Measurements from ENCODE around the gene ABHD2. TPM values are rescaled to one million over a fixed set of nuclear protein-coding genes. Genes with fewer than 3 reads are reported as not detected.

Gene ABHD2
- total RNA-seq, 4 donors from 2014 or later: 37.8 to 81.5 (median 58.3) TPM

- in situ Hi-C loops (cut with MboI; ENCODE audit: low pct_ligation_motif_present in 1 of 4, low pct_unique_long_range_greater_than_20kb in 1 of 4, low sequenced_read_pairs in 3 of 4) (loop anchor here (5.0 to 25.0 kb wide), 4 partner anchors 70 to 132 kb away; no protein-coding TSS in a partner anchor), intact Hi-C loops (cut with DNase I; ENCODE audit: low total_unique reads) (loop anchor here (5.0 kb wide), 2 partner anchors 77 to 122 kb away; no protein-coding TSS in a partner anchor)
- no peak for TF ChIP-seq POLR2A (IDR thresholded peaks at IDR 0.05)
- TF ChIP-seq POLR2AphosphoS5 (IDR thresholded peaks at IDR 0.05): no peak
- TF ChIP-seq, protein P1, sequence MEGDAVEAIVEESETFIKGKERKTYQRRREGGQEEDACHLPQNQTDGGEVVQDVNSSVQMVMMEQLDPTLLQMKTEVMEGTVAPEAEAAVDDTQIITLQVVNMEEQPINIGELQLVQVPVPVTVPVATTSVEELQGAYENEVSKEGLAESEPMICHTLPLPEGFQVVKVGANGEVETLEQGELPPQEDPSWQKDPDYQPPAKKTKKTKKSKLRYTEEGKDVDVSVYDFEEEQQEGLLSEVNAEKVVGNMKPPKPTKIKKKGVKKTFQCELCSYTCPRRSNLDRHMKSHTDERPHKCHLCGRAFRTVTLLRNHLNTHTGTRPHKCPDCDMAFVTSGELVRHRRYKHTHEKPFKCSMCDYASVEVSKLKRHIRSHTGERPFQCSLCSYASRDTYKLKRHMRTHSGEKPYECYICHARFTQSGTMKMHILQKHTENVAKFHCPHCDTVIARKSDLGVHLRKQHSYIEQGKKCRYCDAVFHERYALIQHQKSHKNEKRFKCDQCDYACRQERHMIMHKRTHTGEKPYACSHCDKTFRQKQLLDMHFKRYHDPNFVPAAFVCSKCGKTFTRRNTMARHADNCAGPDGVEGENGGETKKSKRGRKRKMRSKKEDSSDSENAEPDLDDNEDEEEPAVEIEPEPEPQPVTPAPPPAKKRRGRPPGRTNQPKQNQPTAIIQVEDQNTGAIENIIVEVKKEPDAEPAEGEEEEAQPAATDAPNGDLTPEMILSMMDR (IDR thresholded peaks at IDR 0.05): no peak
- TF ChIP-seq EP300 (IDR thresholded peaks at IDR 0.05; ENCODE audit: low read depth): no peak
- Histone ChIP-seq H3K4me1 (peaks cover 0 to 6% (median 3%) of the 10 kb centered on the region in 4 donors), H3K9me3 (no peaks in the 10 kb centered on the region), H3K27me3 (no peaks in the 10 kb centered on the region), H3K4me3 (no peak overlapping the region), H3K27ac (no peak overlapping the region), H3K36me3 (no peaks in the 10 kb centered on the region)
- no peak for DNase-seq
- 93% methylated on average over 6 of the region's 6 CpGs; no CpG with 5 or more reads in 1 of the 2 donors for WGBS, 2 donors (ENCODE audit: low coverage in 1 of 2)
These were observed 33.4 kb upstream of the ABHD2 start for GRCh38 chr15:89054873-89055272.

DNA sequence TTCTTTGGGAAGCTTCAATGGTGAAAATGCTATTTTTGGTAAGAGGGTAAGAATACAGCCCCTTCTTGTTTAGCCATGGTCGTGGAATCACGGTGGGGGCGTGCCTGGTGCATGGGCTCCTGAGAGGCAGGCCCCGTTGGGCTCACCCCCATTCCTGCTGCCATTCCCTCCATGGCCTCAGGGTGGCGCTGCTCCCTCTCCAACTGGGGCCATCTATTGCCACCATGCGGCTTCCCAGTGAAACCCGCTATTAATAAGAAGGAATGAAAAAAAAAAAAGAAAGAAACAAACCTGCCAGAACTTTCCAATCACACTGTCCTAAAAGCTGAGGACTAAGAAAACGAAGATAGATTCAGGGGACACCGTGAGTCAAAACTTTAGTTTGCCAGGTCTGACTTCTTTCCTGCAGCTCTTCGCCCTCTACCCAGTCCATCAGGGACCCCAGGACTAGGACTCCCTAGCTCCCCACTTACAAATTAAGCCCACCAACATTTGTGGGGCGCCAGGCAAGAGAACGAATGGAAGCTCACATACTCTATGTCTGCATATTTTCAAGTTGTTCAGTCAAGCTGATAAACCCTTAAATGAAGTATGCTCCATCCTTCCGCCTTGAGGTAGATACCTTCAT is 30.6 kb upstream of the ABHD2 start:
- intact Hi-C loops (cut with DNase I; ENCODE audit: low total_unique reads) (loop anchor here (5.0 kb wide), 2 partner anchors 75 to 120 kb away; no protein-coding TSS in a partner anchor), in situ Hi-C loops (cut with MboI; ENCODE audit: low pct_ligation_motif_present in 1 of 4, low pct_unique_long_range_greater_than_20kb in 1 of 4, low sequenced_read_pairs in 3 of 4) (loop anchor here (5.0 to 25.0 kb wide), 4 partner anchors 67 to 130 kb away; no protein-coding TSS in a partner anchor)
- Histone ChIP-seq H3K4me1 (peaks cover 0 to 6% (median 0%) of the 10 kb centered on the region in 4 donors), H3K36me3 (no peaks in the 10 kb centered on the region), H3K4me3 (no peak overlapping the region), H3K27me3 (no peaks in the 10 kb centered on the region), H3K27ac (no peak overlapping the region), H3K9me3 (no peaks in the 10 kb centered on the region)
- peak; percentile 86 for DNase-seq
- TF ChIP-seq EP300 (IDR thresholded peaks at IDR 0.05; ENCODE audit: low read depth): no peak
- TF ChIP-seq, protein P1 (IDR thresholded peaks at IDR 0.05): peak; percentile 98 to 99 (median 99)
- TF ChIP-seq POLR2A (IDR thresholded peaks at IDR 0.05): no peak
- TF ChIP-seq POLR2AphosphoS5 (IDR thresholded peaks at IDR 0.05): no peak
- 29 to 38% methylated on average over 6 to 13 of the region's 13 CpGs for WGBS, 2 donors (ENCODE audit: low coverage in 1 of 2)

GRCh38 chr15:89058376-89058775 is 29.9 kb upstream of the ABHD2 start:
- TF ChIP-seq EP300 (IDR thresholded peaks at IDR 0.05; ENCODE audit: low read depth) (no peak), POLR2AphosphoS5 (IDR thresholded peaks at IDR 0.05) (no peak), POLR2A (IDR thresholded peaks at IDR 0.05) (no peak)
- TF ChIP-seq, protein P1 (IDR thresholded peaks at IDR 0.05): no peak
- H3K27ac ChIP-seq: no peak overlapping the region
- H3K27me3 ChIP-seq: no peaks in the 10 kb centered on the region
- H3K9me3 ChIP-seq: no peaks in the 10 kb centered on the region
- H3K36me3 ChIP-seq: no peaks in the 10 kb centered on the region
- peaks cover 0 to 6% (median 0%) of the 10 kb centered on the region in 4 donors for H3K4me1 ChIP-seq
- WGBS, 2 donors (ENCODE audit: low coverage in 1 of 2): 89 to 90% methylated on average over 1 to 4 of the region's 4 CpGs
- in situ Hi-C loops (cut with MboI; ENCODE audit: low pct_ligation_motif_present in 1 of 4, low pct_unique_long_range_greater_than_20kb in 1 of 4, low sequenced_read_pairs in 3 of 4) (loop anchor here (5.0 to 25.0 kb wide), 4 partner anchors 66 to 129 kb away; no protein-coding TSS in a partner anchor), intact Hi-C loops (cut with DNase I; ENCODE audit: low total_unique reads) (loop anchor here (5.0 kb wide), 2 partner anchors 74 to 119 kb away; no protein-coding TSS in a partner anchor)
- H3K4me3 ChIP-seq: no peak overlapping the region
- no peak for DNase-seq

- TF ChIP-seq POLR2AphosphoS5 (IDR thresholded peaks at IDR 0.05): no peak
- no peak for TF ChIP-seq EP300 (IDR thresholded peaks at IDR 0.05; ENCODE audit: low read depth)
- TF ChIP-seq, protein P1 (IDR thresholded peaks at IDR 0.05): no peak
- no peak for TF ChIP-seq POLR2A (IDR thresholded peaks at IDR 0.05)
- H3K4me3 ChIP-seq: no peak overlapping the region
- WGBS, 2 donors (ENCODE audit: low coverage in 1 of 2): 79 to 92% methylated on average over 2 to 5 of the region's 5 CpGs
- H3K36me3 ChIP-seq: no peaks in the 10 kb centered on the region
- peaks cover 0 to 6% (median 0%) of the 10 kb centered on the region in 4 donors for H3K4me1 ChIP-seq
- DNase-seq: no peak
- no peaks in the 10 kb centered on the region for H3K27me3 ChIP-seq
- in situ Hi-C loops (cut with MboI; ENCODE audit: low pct_ligation_motif_present in 1 of 4, low pct_unique_long_range_greater_than_20kb in 1 of 4, low sequenced_read_pairs in 3 of 4): loop anchor here (5.0 to 25.0 kb wide), 4 partner anchors 66 to 128 kb away; no protein-coding TSS in a partner anchor
- H3K27ac ChIP-seq: no peak overlapping the region
- intact Hi-C loops (cut with DNase I; ENCODE audit: low total_unique reads): loop anchor here (5.0 kb wide), 2 partner anchors 73 to 118 kb away; no protein-coding TSS in a partner anchor
- no peaks in the 10 kb centered on the region for H3K9me3 ChIP-seq
These were observed 29.3 kb upstream of the ABHD2 start for GRCh38 chr15:89058876-89059405.
